Measurements from ENCODE around the gene COBLL1.

Gene COBLL1

GRCh38 chr2:164675027-164675426 lies 166.6 kb downstream of the COBLL1 start:
- no CpG with 5 or more reads among the region's 2 CpGs for whole genome bisulfite sequencing (ENCODE audit: insufficient coverage, insufficient read length)
- no peak for DNase-seq (ENCODE audit: low read depth, low spot score)

GRCh38 chr2:164671664-164672396 lies 169.8 kb downstream of the COBLL1 start:
- Histone ChIP-seq H3K27ac (ENCODE audit: low read length) (no peak overlapping the region), H3K4me1 (ENCODE audit: control insufficient read depth, insufficient read depth, low read length) (no peaks in the 10 kb centered on the region), H3K36me3 (ENCODE audit: control insufficient read depth, insufficient read depth, low read length) (no peaks in the 10 kb centered on the region), H3K4me3 (ENCODE audit: low read length) (no peak overlapping the region), H3K9me3 (ENCODE audit: control insufficient read depth, insufficient read depth, low read length) (no peaks in the 10 kb centered on the region), H3K27me3 (ENCODE audit: control insufficient read depth, insufficient read depth, low read length) (no peaks in the 10 kb centered on the region)
- no CpG with 5 or more reads among the region's 4 CpGs for WGBS (ENCODE audit: insufficient coverage, insufficient read length)
- DNase-seq (ENCODE audit: low read depth, low spot score): no peak

More at GRCh38 chr2:164675027-164675426, 166.6 kb downstream of the COBLL1 start:
- H3K4me1 ChIP-seq (ENCODE audit: control insufficient read depth, insufficient read depth, low read length): no peaks in the 10 kb centered on the region
- no peaks in the 10 kb centered on the region for H3K27me3 ChIP-seq (ENCODE audit: control insufficient read depth, insufficient read depth, low read length)
- H3K27ac ChIP-seq (ENCODE audit: low read length): no peak overlapping the region
- H3K9me3 ChIP-seq (ENCODE audit: control insufficient read depth, insufficient read depth, low read length): no peaks in the 10 kb centered on the region
- no peaks in the 10 kb centered on the region for H3K36me3 ChIP-seq (ENCODE audit: control insufficient read depth, insufficient read depth, low read length)
- no peak overlapping the region for H3K4me3 ChIP-seq (ENCODE audit: low read length)

- no peak overlapping the region for H3K27ac ChIP-seq (ENCODE audit: low read length)
- no peaks in the 10 kb centered on the region for H3K9me3 ChIP-seq (ENCODE audit: control insufficient read depth, insufficient read depth, low read length)
- no peaks in the 10 kb centered on the region for H3K36me3 ChIP-seq (ENCODE audit: control insufficient read depth, insufficient read depth, low read length)
- H3K4me3 ChIP-seq (ENCODE audit: low read length): no peak overlapping the region
- no peaks in the 10 kb centered on the region for H3K27me3 ChIP-seq (ENCODE audit: control insufficient read depth, insufficient read depth, low read length)
- DNase-seq (ENCODE audit: low read depth, low spot score): no peak
- H3K4me1 ChIP-seq (ENCODE audit: control insufficient read depth, insufficient read depth, low read length): no peaks in the 10 kb centered on the region
Observed at GRCh38 chr2:164669291-164669690, 172.3 kb downstream of the COBLL1 start.

- no peaks in the 10 kb centered on the region for H3K4me1 ChIP-seq (ENCODE audit: control insufficient read depth, insufficient read depth, low read length)
- no peaks in the 10 kb centered on the region for H3K9me3 ChIP-seq (ENCODE audit: control insufficient read depth, insufficient read depth, low read length)
- H3K4me3 ChIP-seq (ENCODE audit: low read length): no peak overlapping the region
- no peaks in the 10 kb centered on the region for H3K36me3 ChIP-seq (ENCODE audit: control insufficient read depth, insufficient read depth, low read length)
- no peaks in the 10 kb centered on the region for H3K27me3 ChIP-seq (ENCODE audit: control insufficient read depth, insufficient read depth, low read length)
- no peak overlapping the region for H3K27ac ChIP-seq (ENCODE audit: low read length)
- no peak for DNase-seq (ENCODE audit: low read depth, low spot score)
- WGBS (ENCODE audit: insufficient coverage, insufficient read length): no CpG with 5 or more reads among the region's 2 CpGs
Observed at GRCh38 chr2:164667566-164667965, 174.1 kb downstream of the COBLL1 start.

GRCh38 chr2:164664070-164664469 lies 177.6 kb downstream of the COBLL1 start:
- Histone ChIP-seq H3K9me3 (ENCODE audit: control insufficient read depth, insufficient read depth, low read length) (no peaks in the 10 kb centered on the region), H3K27ac (ENCODE audit: low read length) (no peak overlapping the region), H3K36me3 (ENCODE audit: control insufficient read depth, insufficient read depth, low read length) (no peaks in the 10 kb centered on the region), H3K27me3 (ENCODE audit: control insufficient read depth, insufficient read depth, low read length) (no peaks in the 10 kb centered on the region), H3K4me1 (ENCODE audit: control insufficient read depth, insufficient read depth, low read length) (no peaks in the 10 kb centered on the region), H3K4me3 (ENCODE audit: low read length) (no peak overlapping the region)
- DNase-seq (ENCODE audit: low read depth, low spot score): no peak

GRCh38 chr2:164662868-164663631 lies 178.6 kb downstream of the COBLL1 start:
- no peaks in the 10 kb centered on the region for H3K9me3 ChIP-seq (ENCODE audit: control insufficient read depth, insufficient read depth, low read length)
- no peaks in the 10 kb centered on the region for H3K27me3 ChIP-seq (ENCODE audit: control insufficient read depth, insufficient read depth, low read length)
- H3K4me1 ChIP-seq (ENCODE audit: control insufficient read depth, insufficient read depth, low read length): no peaks in the 10 kb centered on the region
- no CpG with 5 or more reads among the region's 1 CpG for WGBS (ENCODE audit: insufficient coverage, insufficient read length)
- DNase-seq (ENCODE audit: low read depth, low spot score): no peak
- H3K36me3 ChIP-seq (ENCODE audit: control insufficient read depth, insufficient read depth, low read length): no peaks in the 10 kb centered on the region
- H3K4me3 ChIP-seq (ENCODE audit: low read length): no peak overlapping the region
- no peak overlapping the region for H3K27ac ChIP-seq (ENCODE audit: low read length)

GRCh38 chr2:164662066-164662465 lies 179.6 kb downstream of the COBLL1 start:
- Histone ChIP-seq H3K27me3 (ENCODE audit: control insufficient read depth, insufficient read depth, low read length) (no peaks in the 10 kb centered on the region), H3K36me3 (ENCODE audit: control insufficient read depth, insufficient read depth, low read length) (no peaks in the 10 kb centered on the region), H3K4me1 (ENCODE audit: control insufficient read depth, insufficient read depth, low read length) (no peaks in the 10 kb centered on the region), H3K27ac (ENCODE audit: low read length) (no peak overlapping the region), H3K4me3 (ENCODE audit: low read length) (no peak overlapping the region), H3K9me3 (ENCODE audit: control insufficient read depth, insufficient read depth, low read length) (no peaks in the 10 kb centered on the region)
- 100% methylated on average over 1 of the region's 1 CpG for whole genome bisulfite sequencing (ENCODE audit: insufficient coverage, insufficient read length)
- DNase-seq (ENCODE audit: low read depth, low spot score): no peak

- no peak for DNase-seq (ENCODE audit: low read depth, low spot score)
Observed at GRCh38 chr2:164661349-164661748, 180.3 kb downstream of the COBLL1 start.

GRCh38 chr2:164657129-164657528 lies 184.5 kb downstream of the COBLL1 start:
- WGBS (ENCODE audit: insufficient coverage, insufficient read length): no CpG with 5 or more reads among the region's 2 CpGs
- DNase-seq (ENCODE audit: low read depth, low spot score): no peak

More at GRCh38 chr2:164661349-164661748, 180.3 kb downstream of the COBLL1 start:
- Histone ChIP-seq H3K27me3 (ENCODE audit: control insufficient read depth, insufficient read depth, low read length) (no peaks in the 10 kb centered on the region), H3K4me3 (ENCODE audit: low read length) (no peak overlapping the region), H3K9me3 (ENCODE audit: control insufficient read depth, insufficient read depth, low read length) (no peaks in the 10 kb centered on the region), H3K4me1 (ENCODE audit: control insufficient read depth, insufficient read depth, low read length) (no peaks in the 10 kb centered on the region), H3K36me3 (ENCODE audit: control insufficient read depth, insufficient read depth, low read length) (no peaks in the 10 kb centered on the region), H3K27ac (ENCODE audit: low read length) (no peak overlapping the region)

GRCh38 chr2:164655750-164656149 lies 185.9 kb downstream of the COBLL1 start:
- Histone ChIP-seq H3K36me3 (ENCODE audit: control insufficient read depth, insufficient read depth, low read length) (no peaks in the 10 kb centered on the region), H3K27me3 (ENCODE audit: control insufficient read depth, insufficient read depth, low read length) (no peaks in the 10 kb centered on the region), H3K4me1 (ENCODE audit: control insufficient read depth, insufficient read depth, low read length) (no peaks in the 10 kb centered on the region), H3K4me3 (ENCODE audit: low read length) (no peak overlapping the region), H3K9me3 (ENCODE audit: control insufficient read depth, insufficient read depth, low read length) (no peaks in the 10 kb centered on the region), H3K27ac (ENCODE audit: low read length) (no peak overlapping the region)
- no peak for DNase-seq (ENCODE audit: low read depth, low spot score)
- WGBS (ENCODE audit: insufficient coverage, insufficient read length): no CpG with 5 or more reads among the region's 2 CpGs

More at GRCh38 chr2:164657129-164657528, 184.5 kb downstream of the COBLL1 start:
- Histone ChIP-seq H3K27me3 (ENCODE audit: control insufficient read depth, insufficient read depth, low read length) (no peaks in the 10 kb centered on the region), H3K4me1 (ENCODE audit: control insufficient read depth, insufficient read depth, low read length) (no peaks in the 10 kb centered on the region), H3K36me3 (ENCODE audit: control insufficient read depth, insufficient read depth, low read length) (no peaks in the 10 kb centered on the region), H3K9me3 (ENCODE audit: control insufficient read depth, insufficient read depth, low read length) (no peaks in the 10 kb centered on the region), H3K27ac (ENCODE audit: low read length) (no peak overlapping the region), H3K4me3 (ENCODE audit: low read length) (no peak overlapping the region)

- Histone ChIP-seq H3K27ac (ENCODE audit: low read length) (no peak overlapping the region), H3K36me3 (ENCODE audit: control insufficient read depth, insufficient read depth, low read length) (no peaks in the 10 kb centered on the region), H3K9me3 (ENCODE audit: control insufficient read depth, insufficient read depth, low read length) (no peaks in the 10 kb centered on the region), H3K27me3 (ENCODE audit: control insufficient read depth, insufficient read depth, low read length) (no peaks in the 10 kb centered on the region), H3K4me1 (ENCODE audit: control insufficient read depth, insufficient read depth, low read length) (no peaks in the 10 kb centered on the region), H3K4me3 (ENCODE audit: low read length) (no peak overlapping the region)
- no peak for DNase-seq (ENCODE audit: low read depth, low spot score)
Observed at GRCh38 chr2:164655336-164655735, 186.3 kb downstream of the COBLL1 start.
